Liver (tissue), 9 donors: Measurements from ENCODE around the gene HSD3B2. TPM values are rescaled to one million over a fixed set of nuclear protein-coding genes. Genes with fewer than 3 reads are reported as not detected.

ENCODE experiments used
- DNase-seq: peaks from one replicate; pipeline ENCODE4 v3.0.0-alpha.2; 2017; ENCODE audit warnings: low spot score
- H3K27ac ChIP-seq, 2 donors: one replicate each; pipeline ENCODE4 v1.7.0; 2013; ENCODE audit warnings: inconsistent platforms in 2 of 2, low read length in 2 of 2, control low read depth in 1 of 2, low read depth in 1 of 2, mild to moderate bottlenecking in 1 of 2
- H3K27me3 ChIP-seq, 4 donors: one replicate each; pipeline versions ENCODE4 v1.6.1 to v1.7.0; 2013; ENCODE audit warnings: low read length in 3 of 4, inconsistent platforms in 1 of 4, mild to moderate bottlenecking in 1 of 4, moderate library complexity in 1 of 4; ENCODE audit not compliant: control insufficient read depth in 4 of 4, insufficient read depth in 4 of 4
- H3K36me3 ChIP-seq, 4 donors: one replicate each; pipeline versions ENCODE4 v1.6.1 to v1.7.0; 2013; ENCODE audit warnings: low read length in 3 of 4, mild to moderate bottlenecking in 3 of 4, low read depth in 1 of 4, moderate library complexity in 1 of 4; ENCODE audit not compliant: control insufficient read depth in 4 of 4, insufficient read depth in 3 of 4
- H3K4me1 ChIP-seq, 4 donors: one replicate each; pipeline versions ENCODE4 v1.6.1 to v1.7.0; 2013; ENCODE audit warnings: low read length in 3 of 4, mild to moderate bottlenecking in 3 of 4, moderate library complexity in 1 of 4; ENCODE audit not compliant: control insufficient read depth in 4 of 4, insufficient read depth in 4 of 4
- H3K4me3 ChIP-seq, 3 donors: one replicate each; pipeline versions ENCODE4 v1.6.1 to v1.7.0; 2013; ENCODE audit warnings: low read length in 3 of 3, control low read depth in 1 of 3, low read depth in 1 of 3, mild to moderate bottlenecking in 1 of 3
- H3K9ac ChIP-seq, 2 donors: one replicate each; pipeline ENCODE4 v1.7.0; 2013; ENCODE audit warnings: low read length in 2 of 2, mild to moderate bottlenecking in 2 of 2, moderate library complexity in 2 of 2, control low read depth in 1 of 2, low read depth in 1 of 2
- H3K9me3 ChIP-seq, 4 donors: one replicate each; pipeline versions ENCODE4 v1.6.1 to v1.7.0; 2013; ENCODE audit warnings: low read length in 3 of 4; ENCODE audit not compliant: control insufficient read depth in 4 of 4
- EGR1 ChIP-seq, 2 donors: IDR thresholded peaks; 2 replicates each; pipeline ENCODE4 v1.6.1; 2016 to 2018; ENCODE audit warnings: antibody characterized with exemption in 2 of 2, low read depth in 2 of 2
- FOXA1 ChIP-seq: IDR thresholded peaks from 2 replicates; pipeline ENCODE4 v1.6.1; 2016; ENCODE audit warnings: antibody characterized with exemption
- FOXA2 ChIP-seq: IDR thresholded peaks from 2 replicates; pipeline ENCODE4 v1.6.1; 2016; ENCODE audit warnings: antibody characterized with exemption
- HNF4A ChIP-seq, 2 donors: conservative IDR thresholded peaks; 2 replicates each; pipeline ENCODE4 v1.6.1; 2016; ENCODE audit warnings: antibody characterized with exemption in 2 of 2, mild to moderate bottlenecking in 2 of 2
- HNF4G ChIP-seq: IDR thresholded peaks from 2 replicates; pipeline ENCODE4 v1.6.1; 2016; ENCODE audit warnings: antibody characterized with exemption
- JUND ChIP-seq, 2 donors: IDR thresholded peaks; 2 replicates each; pipeline ENCODE4 v1.6.1; 2016; ENCODE audit warnings: antibody characterized with exemption in 2 of 2
- MAX ChIP-seq: IDR thresholded peaks from 2 replicates; pipeline ENCODE4 v1.6.1; 2016; ENCODE audit warnings: antibody characterized with exemption
- RAD21 ChIP-seq, 2 donors: IDR thresholded peaks; 2 replicates each; pipeline ENCODE4 v1.6.1; 2016; ENCODE audit warnings: antibody characterized with exemption in 2 of 2, mild to moderate bottlenecking in 2 of 2
- RXRA ChIP-seq, 2 donors: IDR thresholded peaks; 2 replicates each; pipeline ENCODE4 v1.6.1; 2017 to 2018; ENCODE audit warnings: antibody characterized with exemption in 2 of 2, mild to moderate bottlenecking in 1 of 2
- SP1 ChIP-seq: IDR thresholded peaks from 2 replicates; pipeline ENCODE4 v1.6.1; 2018; ENCODE audit warnings: antibody characterized with exemption, mild to moderate bottlenecking
- TAF1 ChIP-seq: conservative IDR thresholded peaks from 2 replicates; pipeline ENCODE4 v1.6.1; 2016; ENCODE audit warnings: antibody characterized with exemption, mild to moderate bottlenecking
- YY1 ChIP-seq: IDR thresholded peaks from 2 replicates; pipeline ENCODE4 v1.6.1; 2016; ENCODE audit warnings: antibody characterized with exemption, mild to moderate bottlenecking
- ZBTB33 ChIP-seq: IDR thresholded peaks from 2 replicates; pipeline ENCODE4 v1.6.1; 2016; ENCODE audit warnings: antibody characterized with exemption
- WGBS: extraction: QIAGEN DNeasy Blood & Tissue Kit; methylation state at CpG from one replicate; pipeline ENCODE4 v1.1.7; 2013; 5-methylcytosine and 5-hydroxymethylcytosine counted together
- polyA plus RNA-seq, 2 donors: library from polyadenylated mRNA; stranded (reverse) in 1 of 2; unstranded in 1 of 2; fragments of 200-250 nt in 1 of 2; fragments of >200 nt in 1 of 2; fragmentation: Nextera tagmentation in 1 of 2; extraction: Ambion mirVana in 1 of 2; gene quantifications; one replicate each; pipeline versions ENCODE4 v1.2.1 to v1.2.3, GENCODE V29; 2013 to 2015
- total RNA-seq, 2 donors: library from RNA; depleted of rRNA; stranded (reverse); fragments of >200 nt; gene quantifications; one replicate each; pipeline ENCODE4 v1.2.3, GENCODE V29; 2014
- TF ChIP-seq, protein P1 (sequence below): IDR thresholded peaks from 2 replicates; pipeline ENCODE4 v1.6.1; 2016; ENCODE audit warnings: antibody characterized with exemption, mild to moderate bottlenecking
- TF ChIP-seq, protein P2 (sequence below): fragments of 150-350 bp; IDR thresholded peaks from 2 replicates; pipeline ENCODE4 v1.5.1; 2017; ENCODE audit warnings: improper control_type of control experiment, low read depth, low read length; ENCODE audit not compliant: missing input control
- donor health status: healthy.
- donor health status: healthy.
- donor health status: healthy.
- donor health status: healthy.
- donor health status: healthy.

The HSD3B2 gene
- total and polyA plus RNA-seq, 4 donors = 0.14 to 0.25 (median 0.18) TPM; not detected in 1

DNA sequence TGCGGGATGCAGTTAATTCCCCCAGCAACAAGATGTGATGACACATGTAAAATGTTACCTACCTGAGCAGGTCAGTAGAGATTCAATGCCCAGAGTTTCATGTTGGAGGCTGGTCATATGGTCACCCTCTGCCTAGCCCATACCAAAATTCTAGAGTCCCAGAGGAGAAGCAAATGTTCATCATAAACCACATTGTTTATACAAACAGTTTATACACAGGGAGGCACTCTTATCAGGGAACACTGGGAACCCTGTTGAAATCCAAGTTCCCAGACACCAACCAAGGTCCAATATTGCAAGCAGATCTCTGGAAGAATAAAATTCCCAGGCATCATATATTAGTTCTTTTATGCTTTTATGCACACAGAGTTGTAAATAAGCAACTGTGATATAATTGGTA is 35.8 kb upstream of the HSD3B2 start (continued):
- TF ChIP-seq, protein P1, sequence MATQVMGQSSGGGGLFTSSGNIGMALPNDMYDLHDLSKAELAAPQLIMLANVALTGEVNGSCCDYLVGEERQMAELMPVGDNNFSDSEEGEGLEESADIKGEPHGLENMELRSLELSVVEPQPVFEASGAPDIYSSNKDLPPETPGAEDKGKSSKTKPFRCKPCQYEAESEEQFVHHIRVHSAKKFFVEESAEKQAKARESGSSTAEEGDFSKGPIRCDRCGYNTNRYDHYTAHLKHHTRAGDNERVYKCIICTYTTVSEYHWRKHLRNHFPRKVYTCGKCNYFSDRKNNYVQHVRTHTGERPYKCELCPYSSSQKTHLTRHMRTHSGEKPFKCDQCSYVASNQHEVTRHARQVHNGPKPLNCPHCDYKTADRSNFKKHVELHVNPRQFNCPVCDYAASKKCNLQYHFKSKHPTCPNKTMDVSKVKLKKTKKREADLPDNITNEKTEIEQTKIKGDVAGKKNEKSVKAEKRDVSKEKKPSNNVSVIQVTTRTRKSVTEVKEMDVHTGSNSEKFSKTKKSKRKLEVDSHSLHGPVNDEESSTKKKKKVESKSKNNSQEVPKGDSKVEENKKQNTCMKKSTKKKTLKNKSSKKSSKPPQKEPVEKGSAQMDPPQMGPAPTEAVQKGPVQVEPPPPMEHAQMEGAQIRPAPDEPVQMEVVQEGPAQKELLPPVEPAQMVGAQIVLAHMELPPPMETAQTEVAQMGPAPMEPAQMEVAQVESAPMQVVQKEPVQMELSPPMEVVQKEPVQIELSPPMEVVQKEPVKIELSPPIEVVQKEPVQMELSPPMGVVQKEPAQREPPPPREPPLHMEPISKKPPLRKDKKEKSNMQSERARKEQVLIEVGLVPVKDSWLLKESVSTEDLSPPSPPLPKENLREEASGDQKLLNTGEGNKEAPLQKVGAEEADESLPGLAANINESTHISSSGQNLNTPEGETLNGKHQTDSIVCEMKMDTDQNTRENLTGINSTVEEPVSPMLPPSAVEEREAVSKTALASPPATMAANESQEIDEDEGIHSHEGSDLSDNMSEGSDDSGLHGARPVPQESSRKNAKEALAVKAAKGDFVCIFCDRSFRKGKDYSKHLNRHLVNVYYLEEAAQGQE = peak; percentile 73

GRCh38 chr1:119380304-119380703 is 34.6 kb upstream of the HSD3B2 start:
- peak overlapping the region in 1 of 2 donors; percentile 36 for H3K9ac ChIP-seq
- H3K27ac ChIP-seq = peak overlapping the region; percentile 44 to 69
- H3K4me1 ChIP-seq = peaks cover 10 to 91% (median 61%) of the 10 kb centered on the region in 4 donors
- peak overlapping the region; percentile 53 to 71 (median 64) for H3K4me3 ChIP-seq
- no peak for TF ChIP-seq EGR1 (IDR thresholded peaks at IDR 0.05; ENCODE audit: low read depth in 2 of 2)
- TF ChIP-seq SP1 = peak; percentile 74
- TF ChIP-seq ZBTB33 = peak; percentile 29
- peak; percentile 90 to 92 for TF ChIP-seq HNF4A (conservative IDR thresholded peaks at IDR 0.05)
- TF ChIP-seq MAX = no peak
- TF ChIP-seq, protein P2, sequence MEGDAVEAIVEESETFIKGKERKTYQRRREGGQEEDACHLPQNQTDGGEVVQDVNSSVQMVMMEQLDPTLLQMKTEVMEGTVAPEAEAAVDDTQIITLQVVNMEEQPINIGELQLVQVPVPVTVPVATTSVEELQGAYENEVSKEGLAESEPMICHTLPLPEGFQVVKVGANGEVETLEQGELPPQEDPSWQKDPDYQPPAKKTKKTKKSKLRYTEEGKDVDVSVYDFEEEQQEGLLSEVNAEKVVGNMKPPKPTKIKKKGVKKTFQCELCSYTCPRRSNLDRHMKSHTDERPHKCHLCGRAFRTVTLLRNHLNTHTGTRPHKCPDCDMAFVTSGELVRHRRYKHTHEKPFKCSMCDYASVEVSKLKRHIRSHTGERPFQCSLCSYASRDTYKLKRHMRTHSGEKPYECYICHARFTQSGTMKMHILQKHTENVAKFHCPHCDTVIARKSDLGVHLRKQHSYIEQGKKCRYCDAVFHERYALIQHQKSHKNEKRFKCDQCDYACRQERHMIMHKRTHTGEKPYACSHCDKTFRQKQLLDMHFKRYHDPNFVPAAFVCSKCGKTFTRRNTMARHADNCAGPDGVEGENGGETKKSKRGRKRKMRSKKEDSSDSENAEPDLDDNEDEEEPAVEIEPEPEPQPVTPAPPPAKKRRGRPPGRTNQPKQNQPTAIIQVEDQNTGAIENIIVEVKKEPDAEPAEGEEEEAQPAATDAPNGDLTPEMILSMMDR = no peak
- peak in 1 of 2 donors; percentile 41 for TF ChIP-seq RAD21 (IDR thresholded peaks at IDR 0.05)
- peak; percentile 75 for TF ChIP-seq HNF4G
- peak; percentile 69 to 80 for TF ChIP-seq JUND (IDR thresholded peaks at IDR 0.05)
- peak; percentile 75 to 79 for TF ChIP-seq RXRA (IDR thresholded peaks at IDR 0.05)
- TF ChIP-seq, protein P1 = peak; percentile 80
- TF ChIP-seq TAF1 = peak; percentile 91
- peak; percentile 58 for TF ChIP-seq FOXA2
- peak; percentile 31 for TF ChIP-seq FOXA1
- peak; percentile 39 for TF ChIP-seq YY1
- no peaks in the 10 kb centered on the region for H3K27me3 ChIP-seq
- H3K9me3 ChIP-seq = no peaks in the 10 kb centered on the region
- no peak for DNase-seq
- WGBS = 32% methylated on average over 2 of the region's 2 CpGs
- H3K36me3 ChIP-seq = peaks cover 0 to 23% (median 15%) of the 10 kb centered on the region in 4 donors
